Kidney tubule cell (primary cell): Measurements from ENCODE around the gene THEM5.
A peak's percentile ranks its signal among the peaks of the same experiment; 100 is the strongest.

Experiments
- DNase-seq: peaks from one replicate; pipeline ENCODE4 v3.0.0-alpha.2; 2018; ENCODE audit warnings: low spot score

The THEM5 gene

GRCh38 chr1:151819976-151820623, 33.4 kb downstream of the THEM5 start:
- peak; percentile 50 for DNase-seq

GRCh38 chr1:151819227-151819835, 34.2 kb downstream of the THEM5 start:
- no peak for DNase-seq

- DNase-seq = no peak
Observed at GRCh38 chr1:151817353-151817730, 36.2 kb downstream of the THEM5 start.

- DNase-seq = no peak
Observed at GRCh38 chr1:151816548-151817352, 36.8 kb downstream of the THEM5 start.

- DNase-seq = no peak
Observed at GRCh38 chr1:151815716-151816327, 37.7 kb downstream of the THEM5 start.

- no peak for DNase-seq
Observed at GRCh38 chr1:151814971-151815545, 38.5 kb downstream of the THEM5 start.

- no peak for DNase-seq
Observed at GRCh38 chr1:151814426-151814825, 39.1 kb downstream of the THEM5 start.

GRCh38 chr1:151813271-151813977, 40.1 kb downstream of the THEM5 start:
- no peak for DNase-seq

- no peak for DNase-seq
Observed at GRCh38 chr1:151811181-151811580, 42.3 kb downstream of the THEM5 start.

GRCh38 chr1:151809985-151810556, 43.4 kb downstream of the THEM5 start:
- DNase-seq = no peak

GRCh38 chr1:151809290-151809984, 44.1 kb downstream of the THEM5 start:
- no peak for DNase-seq

GRCh38 chr1:151807766-151808165, 45.7 kb downstream of the THEM5 start:
- no peak for DNase-seq

GRCh38 chr1:151807131-151807530, 46.4 kb downstream of the THEM5 start:
- no peak for DNase-seq

- DNase-seq = no peak
Observed at GRCh38 chr1:151806170-151806569, 47.3 kb downstream of the THEM5 start.

- DNase-seq = no peak
Observed at GRCh38 chr1:151805066-151805820, 48.3 kb downstream of the THEM5 start, which contains the start of gene LINGO4. LINGO4 (minus strand) TSS chr1:151805419; CDS start chr1:151802704, 2,715 bp downstream.

- DNase-seq = no peak
Observed at GRCh38 chr1:151803915-151804314, 49.6 kb downstream of the THEM5 start.

GRCh38 chr1:151803164-151803563, 50.3 kb downstream of the THEM5 start:
- no peak for DNase-seq

GRCh38 chr1:151802372-151802771, 51.1 kb downstream of the THEM5 start:
- DNase-seq = no peak

GRCh38 chr1:151801846-151802245, 51.7 kb downstream of the THEM5 start:
- no peak for DNase-seq

GRCh38 chr1:151801310-151801820, 52.1 kb downstream of the THEM5 start:
- no peak for DNase-seq
